Endometrial microvascular endothelial cells (primary cell): ENCODE results near the gene DNAH3. TPM values are rescaled to one million over a fixed set of nuclear protein-coding genes. Genes with fewer than 3 reads are reported as not detected.
"Not testable (repeated sequence)": the region's sequence is repeated elsewhere in the genome, so short reads cannot be mapped to it uniquely, and the experiment has no call there.

ENCODE experiments used
- in situ Hi-C: cut with HindIII; loops from 2 replicates; pipeline ENCODE4 v1.10.0; 2017; ENCODE audit warnings: low sequenced_read_pairs, low pct_unique_long_range_greater_than_20kb; ENCODE audit errors: inconsistent ontology term
- total RNA-seq: library from RNA; depleted of rRNA; stranded (reverse); fragments of >200 nt; gene quantifications from one replicate; pipeline ENCODE4 v1.2.3, GENCODE V29; 2015; ENCODE audit errors: inconsistent ontology term

Gene DNAH3, protein sequence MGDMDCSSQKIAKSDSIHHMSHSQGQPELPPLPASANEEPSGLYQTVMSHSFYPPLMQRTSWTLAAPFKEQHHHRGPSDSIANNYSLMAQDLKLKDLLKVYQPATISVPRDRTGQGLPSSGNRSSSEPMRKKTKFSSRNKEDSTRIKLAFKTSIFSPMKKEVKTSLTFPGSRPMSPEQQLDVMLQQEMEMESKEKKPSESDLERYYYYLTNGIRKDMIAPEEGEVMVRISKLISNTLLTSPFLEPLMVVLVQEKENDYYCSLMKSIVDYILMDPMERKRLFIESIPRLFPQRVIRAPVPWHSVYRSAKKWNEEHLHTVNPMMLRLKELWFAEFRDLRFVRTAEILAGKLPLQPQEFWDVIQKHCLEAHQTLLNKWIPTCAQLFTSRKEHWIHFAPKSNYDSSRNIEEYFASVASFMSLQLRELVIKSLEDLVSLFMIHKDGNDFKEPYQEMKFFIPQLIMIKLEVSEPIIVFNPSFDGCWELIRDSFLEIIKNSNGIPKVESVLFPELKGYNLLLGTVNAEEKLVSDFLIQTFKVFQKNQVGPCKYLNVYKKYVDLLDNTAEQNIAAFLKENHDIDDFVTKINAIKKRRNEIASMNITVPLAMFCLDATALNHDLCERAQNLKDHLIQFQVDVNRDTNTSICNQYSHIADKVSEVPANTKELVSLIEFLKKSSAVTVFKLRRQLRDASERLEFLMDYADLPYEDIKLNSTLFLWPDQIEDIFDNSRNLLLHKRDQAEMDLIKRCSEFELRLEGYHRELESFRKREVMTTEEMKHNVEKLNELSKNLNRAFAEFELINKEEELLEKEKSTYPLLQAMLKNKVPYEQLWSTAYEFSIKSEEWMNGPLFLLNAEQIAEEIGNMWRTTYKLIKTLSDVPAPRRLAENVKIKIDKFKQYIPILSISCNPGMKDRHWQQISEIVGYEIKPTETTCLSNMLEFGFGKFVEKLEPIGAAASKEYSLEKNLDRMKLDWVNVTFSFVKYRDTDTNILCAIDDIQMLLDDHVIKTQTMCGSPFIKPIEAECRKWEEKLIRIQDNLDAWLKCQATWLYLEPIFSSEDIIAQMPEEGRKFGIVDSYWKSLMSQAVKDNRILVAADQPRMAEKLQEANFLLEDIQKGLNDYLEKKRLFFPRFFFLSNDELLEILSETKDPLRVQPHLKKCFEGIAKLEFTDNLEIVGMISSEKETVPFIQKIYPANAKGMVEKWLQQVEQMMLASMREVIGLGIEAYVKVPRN (N-terminal part only)
- 0.09 TPM for total RNA-seq

DNA sequence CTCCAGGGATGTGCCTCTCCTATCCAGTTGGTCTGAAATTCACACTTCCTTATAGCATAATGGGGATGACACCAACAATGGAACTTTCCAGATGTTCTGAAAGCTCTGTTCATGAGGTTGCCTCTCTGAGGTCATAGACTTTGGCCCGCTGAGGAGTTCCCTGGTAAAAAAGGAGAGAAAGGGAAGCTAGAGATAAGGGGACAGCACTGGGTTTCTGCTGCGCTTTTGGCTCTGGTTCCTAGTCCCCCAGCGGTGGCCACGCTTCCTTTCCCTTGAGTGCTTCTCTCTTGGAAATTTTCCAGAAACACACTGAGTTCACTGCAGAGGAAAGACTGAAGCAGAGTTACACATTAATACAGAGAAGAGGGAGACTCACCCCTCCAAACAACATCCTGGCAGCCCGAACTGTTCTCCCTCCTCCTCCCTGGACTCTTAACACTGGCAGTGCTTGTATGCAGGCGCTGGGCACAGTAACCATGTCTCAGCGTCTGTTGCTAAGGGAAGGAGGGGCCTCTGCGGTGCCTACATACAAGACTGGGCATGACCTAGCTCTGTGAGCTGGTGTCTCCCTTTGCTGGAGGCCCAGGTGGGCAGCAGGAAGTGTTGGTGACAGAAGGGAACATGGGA, at the start of gene DNAH3:
Gene DNAH3 (minus strand): TSS at position 472 of the 627 bp plus-strand sequence. CDS start 527 bp downstream, outside the sequence.
- in situ Hi-C loops, result no loop called here

DNA sequence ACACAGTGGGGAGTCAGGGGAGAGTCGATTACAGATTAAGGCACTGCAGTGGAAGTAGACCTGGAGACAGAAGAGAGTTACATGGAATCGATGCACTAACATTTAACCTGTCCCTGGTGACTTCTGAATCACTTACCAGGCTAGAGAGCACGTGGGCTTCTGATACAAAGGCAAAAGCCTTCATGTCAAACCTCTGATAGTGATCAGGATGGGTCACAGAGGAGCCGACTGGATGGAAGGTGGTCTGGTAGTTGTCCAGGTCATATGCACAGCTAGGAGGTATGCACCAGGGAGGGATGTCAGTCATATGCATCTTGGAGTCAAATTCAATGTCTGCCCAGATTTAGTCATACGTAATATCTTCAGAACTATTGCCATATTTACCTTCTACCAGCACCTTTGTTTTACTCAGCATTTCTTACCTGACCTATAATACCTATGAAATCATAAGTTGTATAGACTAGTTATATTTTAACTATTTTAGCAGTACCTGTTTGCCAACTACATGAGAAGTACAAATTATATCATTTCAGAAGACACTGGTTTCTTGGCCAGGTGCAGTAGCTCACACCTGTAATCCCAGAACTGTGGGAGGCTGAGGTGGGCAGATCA, 49.1 kb upstream of the DNAH3 start:
- in situ Hi-C loops, result no loop called here

DNA sequence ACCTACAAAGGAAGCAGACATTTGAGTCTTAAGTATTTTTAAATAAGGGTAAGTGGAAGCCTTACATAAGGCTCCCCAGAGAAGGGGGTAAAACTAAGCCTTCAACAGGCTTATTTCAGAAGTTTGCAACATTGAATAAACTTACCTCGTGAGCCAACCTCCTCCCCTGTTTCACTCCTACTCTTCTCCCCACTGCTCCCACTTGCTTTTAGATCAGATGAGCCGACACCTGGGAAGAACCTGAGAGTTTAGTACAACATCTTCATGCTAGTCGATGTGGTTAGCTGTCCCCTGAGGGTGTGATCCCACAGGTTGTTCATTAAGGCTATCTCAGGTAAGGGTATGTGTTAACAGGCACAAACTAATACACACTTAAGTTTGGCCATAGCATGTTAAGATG, 47.0 kb upstream of the DNAH3 start:
- in situ Hi-C loops, result no loop called here

DNA sequence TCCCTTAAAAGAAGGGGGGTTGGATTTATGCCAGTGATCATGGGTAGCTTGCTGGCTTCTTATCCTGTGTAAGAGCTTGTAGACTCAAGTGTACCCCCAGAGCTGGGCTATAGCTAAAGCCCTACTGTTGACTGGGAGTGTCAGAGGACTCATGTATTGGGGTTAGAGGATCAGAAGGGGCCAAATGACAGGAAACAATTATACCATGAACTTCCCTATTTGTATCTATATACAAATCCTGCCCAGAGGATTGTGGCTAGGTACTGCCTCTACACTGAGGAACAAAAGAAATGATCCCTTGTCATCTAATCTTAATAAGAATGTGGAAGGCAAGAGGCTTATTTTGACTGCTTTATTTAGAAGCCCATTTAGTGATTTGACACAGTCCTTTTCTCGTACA, 46.5 kb upstream of the DNAH3 start:
- in situ Hi-C loops, result no loop called here

DNA sequence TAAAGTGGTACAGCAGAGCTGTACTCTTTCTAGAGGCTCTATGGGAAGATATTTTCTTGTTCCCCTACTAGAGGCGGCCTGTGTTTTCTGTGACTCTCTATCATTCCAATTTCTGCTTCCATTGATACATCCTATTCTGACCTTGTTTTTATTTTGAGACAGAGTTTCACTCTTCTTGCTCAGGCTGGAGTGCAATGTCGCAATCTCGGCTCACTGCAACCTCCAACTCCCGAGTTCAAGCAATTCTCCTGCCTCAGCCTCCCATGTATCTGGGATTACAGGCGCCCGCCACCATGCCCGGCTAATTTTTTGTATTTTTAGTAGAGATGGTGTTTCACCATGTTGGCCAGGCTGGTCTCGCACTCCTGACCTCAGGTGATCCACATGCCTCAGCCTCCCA, 44.7 kb upstream of the DNAH3 start:
- in situ Hi-C loops, result not testable (repeated sequence)

DNA sequence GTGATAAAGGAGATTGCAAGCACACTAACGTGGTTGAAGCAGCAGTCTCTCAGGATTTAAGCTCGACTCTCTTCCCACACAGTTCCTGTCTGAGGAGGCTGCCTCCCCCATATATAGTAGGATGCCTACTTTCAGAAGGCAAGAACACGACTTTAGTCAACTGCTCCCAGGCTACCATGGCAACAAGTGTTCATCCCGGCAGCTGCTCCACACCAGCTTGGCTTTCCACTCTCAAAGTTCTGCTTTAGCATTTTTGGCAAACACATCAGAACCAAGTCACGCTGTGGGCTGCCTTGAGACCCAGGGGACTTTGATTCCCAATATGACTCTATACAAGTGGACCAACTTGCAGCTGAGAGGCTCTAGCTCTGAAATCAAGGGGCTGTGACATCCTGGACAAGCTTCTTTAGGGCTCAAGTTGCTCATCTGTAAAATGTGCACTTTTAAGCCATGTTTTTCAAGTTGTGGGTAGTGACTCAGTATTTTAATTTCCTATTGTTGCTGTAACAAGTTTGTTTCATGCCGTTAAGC, 44.2 kb upstream of the DNAH3 start:
- in situ Hi-C loops, result no loop called here

DNA sequence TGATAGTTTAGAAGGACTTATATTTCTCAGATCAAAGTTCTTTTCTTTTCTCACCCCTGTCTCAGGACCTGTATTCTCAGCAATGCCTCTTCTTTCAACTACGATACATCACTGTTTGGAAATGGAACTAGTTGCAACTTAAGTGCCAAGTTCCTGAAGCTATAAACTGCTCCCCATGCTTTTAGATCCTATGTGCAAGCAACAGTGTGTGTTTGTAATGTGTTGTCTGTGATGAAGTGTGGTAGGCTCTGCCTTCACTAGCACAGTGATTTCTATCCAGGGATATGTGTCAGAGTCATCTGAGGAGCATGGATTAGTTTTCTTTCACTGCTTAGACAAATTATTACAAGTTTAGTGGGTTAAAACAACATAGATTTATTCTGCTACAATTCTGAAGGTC, 42.3 kb upstream of the DNAH3 start:
- in situ Hi-C loops, result no loop called here

DNA sequence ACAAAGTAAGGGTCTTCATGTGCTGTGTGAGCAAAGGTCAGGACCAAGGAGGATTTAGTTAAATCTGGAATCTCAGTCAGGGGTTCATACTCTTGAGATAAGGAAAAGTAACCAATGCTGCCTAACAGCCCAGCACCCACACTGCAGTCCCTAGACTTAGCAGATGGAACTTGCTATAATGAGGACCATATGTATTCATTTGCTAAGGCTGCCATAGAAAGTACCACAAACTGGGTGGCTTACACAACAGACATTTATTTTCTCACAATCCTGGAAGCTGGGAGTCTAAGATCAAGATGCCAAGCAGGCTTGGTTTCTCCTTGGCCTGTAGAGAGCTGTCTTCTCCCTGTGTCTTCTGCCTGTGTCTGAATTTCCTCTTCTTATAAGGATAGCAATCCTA, 40.0 kb upstream of the DNAH3 start:
- in situ Hi-C loops, result no loop called here

DNA sequence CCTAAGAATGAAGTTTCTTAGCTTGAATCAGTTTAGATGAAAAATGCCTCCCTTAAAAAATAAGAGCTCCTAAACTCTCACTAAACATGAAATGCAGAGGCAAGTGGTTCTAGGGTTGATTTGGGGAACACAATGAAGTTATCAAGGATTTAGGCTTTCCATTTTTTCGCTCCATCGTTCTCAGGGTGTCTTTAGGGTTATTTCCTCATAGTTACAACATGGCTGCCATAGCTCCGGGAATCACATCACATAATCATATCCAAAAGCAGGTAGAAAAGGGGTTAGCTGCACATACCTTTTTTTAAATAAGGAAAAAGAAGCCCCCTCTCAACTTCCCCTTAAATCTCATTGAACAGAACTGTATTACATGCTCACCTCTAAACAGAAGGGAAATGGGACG, 39.4 kb upstream of the DNAH3 start:
- in situ Hi-C loops, result no loop called here

DNA sequence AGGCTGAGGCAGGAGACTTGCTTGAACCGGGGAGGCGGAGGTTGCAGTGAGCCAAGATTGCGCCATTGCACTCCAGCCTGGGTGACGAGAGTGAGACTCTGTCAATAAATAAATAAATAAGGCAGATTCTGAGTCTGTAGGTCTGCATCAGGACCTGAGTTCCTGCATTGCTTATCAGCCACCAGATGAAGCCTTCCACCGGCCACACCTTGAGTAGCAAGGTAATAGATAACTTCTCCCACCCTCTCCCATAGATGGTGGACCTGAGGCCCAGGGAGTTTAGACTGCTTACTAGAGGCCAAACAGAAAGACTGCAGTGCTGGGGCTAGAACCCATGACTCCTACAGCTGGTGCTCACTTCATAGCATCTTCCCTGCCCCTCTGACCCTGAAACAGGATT, 38.7 kb upstream of the DNAH3 start:
- in situ Hi-C loops, result no loop called here

DNA sequence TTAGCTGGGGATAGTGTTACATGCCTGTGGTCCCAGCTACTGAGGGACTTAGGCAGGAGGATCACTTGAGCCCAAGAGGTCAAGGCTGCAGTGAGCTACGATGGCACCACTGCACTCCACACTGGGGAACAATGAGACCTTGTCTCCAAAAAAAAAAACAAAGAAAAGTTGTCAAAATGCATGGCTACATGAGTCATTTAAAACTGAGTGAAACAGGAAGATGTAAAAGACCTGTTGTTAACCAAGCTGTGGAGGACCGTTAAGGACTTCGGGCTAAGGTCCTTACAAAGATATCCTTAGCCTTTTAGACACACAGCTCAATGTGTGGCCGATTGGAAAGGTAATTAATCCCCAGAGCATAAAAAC, 35.7 kb upstream of the DNAH3 start:
- in situ Hi-C loops, result no loop called here

DNA sequence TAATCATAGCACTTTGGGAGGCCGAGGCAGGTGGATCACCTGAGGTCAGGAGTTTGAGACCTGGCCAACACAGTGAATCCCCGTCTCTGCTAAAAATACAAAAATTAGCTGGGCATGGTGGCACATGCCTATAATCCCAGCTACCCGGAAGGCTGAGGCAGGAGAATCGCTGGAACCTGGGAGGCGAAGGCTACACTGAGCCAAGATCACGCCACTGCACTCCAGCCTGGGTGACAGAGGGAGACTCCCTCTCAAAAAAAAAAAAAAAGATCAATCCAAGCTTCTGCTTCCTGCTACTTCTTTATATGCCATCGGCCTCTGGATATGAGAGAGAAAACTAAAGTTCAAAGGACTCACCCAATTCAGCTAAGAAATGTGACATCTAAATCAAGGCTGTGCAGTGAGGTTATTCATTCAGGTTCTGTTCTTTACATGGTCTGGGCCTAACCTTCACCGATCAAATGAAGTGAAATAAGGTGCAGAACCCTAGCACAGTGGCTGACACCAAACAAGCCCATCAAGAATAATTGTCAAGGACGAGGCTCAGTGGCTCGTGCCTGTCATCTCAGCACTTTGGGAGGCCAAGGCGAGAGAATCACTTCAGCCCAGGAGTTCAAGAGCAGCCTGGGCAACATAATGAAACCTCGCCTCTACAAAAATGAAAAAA, 35.1 kb upstream of the DNAH3 start:
- in situ Hi-C loops, result no loop called here

DNA sequence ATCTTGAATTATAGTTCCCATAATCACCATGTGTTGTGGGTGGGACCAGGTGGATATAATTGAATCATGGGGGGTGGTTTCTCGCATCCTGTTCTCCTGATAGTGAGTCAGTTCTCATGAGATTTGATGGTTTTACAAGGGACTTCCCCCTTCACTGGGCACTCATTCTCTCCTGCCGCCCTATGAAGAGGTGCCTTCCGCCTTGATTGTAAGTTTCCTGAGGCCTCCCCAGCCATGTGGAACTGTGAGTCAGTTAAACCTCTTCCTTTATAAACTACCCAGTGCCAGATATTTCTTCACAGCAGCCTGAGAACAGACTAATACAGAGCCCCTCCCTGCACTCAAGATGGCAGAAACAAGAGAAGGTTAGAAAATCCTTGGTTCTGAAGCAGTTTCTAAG, 34.2 kb upstream of the DNAH3 start:
- in situ Hi-C loops, result no loop called here

DNA sequence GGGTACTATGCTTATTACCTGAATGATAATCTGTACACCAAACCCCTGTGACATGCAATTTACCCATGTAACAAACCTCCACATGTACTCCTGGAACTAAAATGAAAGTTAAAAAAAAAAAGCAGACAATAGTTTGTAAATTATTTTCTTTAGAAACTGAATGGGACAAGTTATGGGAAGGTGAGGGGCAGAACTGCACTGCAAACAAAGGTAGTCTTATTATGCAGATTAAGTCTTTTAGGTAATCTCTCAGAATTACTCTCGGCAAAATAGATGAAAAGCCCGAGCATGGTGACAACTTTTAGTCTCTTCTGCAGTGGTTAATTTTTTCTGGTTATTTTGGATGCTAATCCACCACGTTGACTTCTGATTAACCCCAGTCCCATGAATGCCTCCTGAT, 33.3 kb upstream of the DNAH3 start:
- in situ Hi-C loops, result no loop called here

DNA sequence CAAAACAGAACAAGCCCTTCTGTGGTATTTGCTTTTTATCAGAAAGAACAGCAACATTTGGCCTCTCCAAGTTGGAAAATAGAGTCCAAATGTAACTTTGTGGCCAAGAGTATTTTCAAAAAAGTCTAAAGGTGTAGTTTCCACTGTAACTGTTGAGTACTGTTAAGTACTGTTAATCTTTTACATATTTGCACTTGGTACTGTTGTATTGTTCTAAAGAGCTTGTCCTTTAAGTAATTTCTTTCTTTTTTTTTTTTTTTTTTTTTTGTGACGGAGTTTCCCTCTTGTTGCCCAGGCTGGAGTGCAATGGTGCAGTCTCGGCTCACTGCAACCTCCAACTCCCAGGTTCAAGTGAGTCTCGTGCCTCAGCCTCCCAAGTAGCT, 29.3 kb upstream of the DNAH3 start:
- in situ Hi-C loops, result no loop called here

DNA sequence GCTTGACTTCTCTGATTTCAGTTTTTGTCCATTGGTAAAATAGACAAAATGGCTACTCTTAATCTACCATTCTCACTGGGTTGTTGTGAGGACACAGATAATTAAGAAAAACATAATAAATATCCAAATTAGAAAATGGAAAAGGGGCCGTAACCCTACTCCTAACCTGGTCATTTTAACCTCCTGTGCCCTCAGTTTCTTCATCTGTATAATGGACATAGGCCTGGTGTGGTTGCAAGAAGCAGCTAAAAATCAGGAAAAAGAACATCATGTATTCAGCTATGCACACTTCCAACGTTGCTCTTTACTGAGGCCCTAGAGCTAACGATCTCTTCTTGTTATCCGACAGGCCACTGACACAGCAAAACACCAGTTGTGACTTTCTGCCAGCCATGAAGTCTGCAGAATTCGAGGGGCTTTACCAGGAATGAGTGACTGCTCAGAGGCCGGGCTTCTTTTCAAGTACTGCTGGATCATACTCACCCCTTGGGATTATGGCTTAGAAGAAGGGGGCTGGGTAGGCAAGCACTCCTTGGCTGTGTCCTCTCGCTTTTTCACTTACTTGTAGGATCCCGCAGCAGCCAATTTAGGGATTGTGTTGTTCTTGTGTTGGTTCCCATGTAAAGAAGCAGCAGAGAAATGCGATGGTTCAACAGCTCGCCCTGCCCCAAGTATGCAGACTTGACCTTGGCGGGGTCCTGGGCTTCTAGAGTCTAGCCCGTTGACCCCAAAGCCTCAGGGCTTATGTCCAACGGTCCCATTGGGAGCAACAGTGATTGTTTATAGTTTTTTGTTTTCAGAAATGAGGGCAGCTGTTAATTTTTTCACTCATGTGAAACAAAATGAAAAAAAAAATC, 28.7 kb upstream of the DNAH3 start:
- in situ Hi-C loops, result no loop called here

DNA sequence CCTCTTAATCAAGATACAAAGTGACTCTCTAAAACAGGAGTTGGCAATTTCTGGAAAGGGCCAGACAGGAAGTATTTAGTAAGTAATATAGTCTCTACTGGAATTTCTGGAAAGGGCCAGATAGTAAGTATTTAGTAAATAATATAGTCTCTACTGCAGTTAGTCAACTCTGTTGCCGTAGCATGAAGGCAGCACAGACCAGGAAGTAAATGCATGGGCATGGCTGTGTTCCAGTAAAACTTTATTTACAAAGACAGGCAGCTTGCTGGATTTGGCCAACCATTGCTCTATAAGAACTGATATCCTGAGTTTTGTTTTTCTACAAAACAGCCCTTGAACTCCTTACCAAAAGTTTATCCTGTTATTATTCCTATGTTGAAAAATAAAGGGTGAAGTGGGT, 24.8 kb upstream of the DNAH3 start:
- in situ Hi-C loops, result no loop called here
